Gastroesophageal sphincter (tissue), 4 donors: ENCODE measurements around the gene MESP2. TPM values are rescaled to one million over a fixed set of nuclear protein-coding genes. Genes with fewer than 3 reads are reported as not detected.

Experiments
- ATAC-seq: fragments of 150-250 bp; one replicate; pipeline ENCODE4 v1.9.1; 2016; ENCODE audit warnings: mild to moderate bottlenecking, moderate library complexity
- H3K27ac ChIP-seq, 4 donors: fragments of 200-600 bp; sonication (generic) in 3 of 4; 1 replicate in 3 of 4; 2 replicates in 1 of 4; pipeline ENCODE4 v1.5.1; 2016 to 2019
- H3K27me3 ChIP-seq: fragments of 200-600 bp; sonication (generic); one replicate; pipeline ENCODE4 v1.5.1; 2019
- H3K36me3 ChIP-seq, 2 donors: fragments of 200-600 bp; sonication (generic); one replicate each; pipeline ENCODE4 v1.5.1; 2019; ENCODE audit warnings: control low read depth in 1 of 2
- H3K4me1 ChIP-seq, 3 donors: fragments of 200-600 bp; sonication (generic); 1 replicate in 2 of 3; 2 replicates in 1 of 3; pipeline ENCODE4 v1.5.1; 2016 to 2019; ENCODE audit warnings: control low read depth in 2 of 3
- H3K4me3 ChIP-seq, 2 donors: fragments of 200-600 bp; sonication (generic); one replicate each; pipeline ENCODE4 v1.5.1; 2019; ENCODE audit warnings: mild to moderate bottlenecking in 1 of 2, moderate library complexity in 1 of 2
- H3K9me3 ChIP-seq, 3 donors: fragments of 200-600 bp; sonication (generic); one replicate each; pipeline ENCODE4 v1.5.1; 2017 to 2019; ENCODE audit warnings: control low read depth in 2 of 3
- EP300 ChIP-seq: sonication (generic); formaldehyde crosslinking; IDR thresholded peaks from one replicate; pipeline ENCODE4 v1.6.1; 2017; ENCODE audit warnings: antibody characterized with exemption, mild to moderate bottlenecking
- POLR2A ChIP-seq, 2 donors: fragments of 450-650 bp; IDR thresholded peaks; one replicate each; pipeline ENCODE4 v1.6.1; 2017; ENCODE audit warnings: antibody characterized with exemption in 2 of 2, mild to moderate bottlenecking in 2 of 2, moderate library complexity in 1 of 2
- POLR2AphosphoS5 ChIP-seq: sonication (generic); formaldehyde crosslinking; IDR thresholded peaks from one replicate; pipeline ENCODE4 v1.6.1; 2017; ENCODE audit warnings: antibody characterized with exemption
- WGBS, 2 donors: methylation state at CpG; one replicate each; pipeline ENCODE4 v1.1.5; 2018; ENCODE audit warnings: low coverage in 1 of 2; 5-methylcytosine and 5-hydroxymethylcytosine counted together
- total RNA-seq, 4 donors: library from RNA; depleted of rRNA; stranded (reverse); fragments of >200 nt; gene quantifications; one replicate each; pipeline ENCODE4 v1.1.0, GENCODE V29; 2016
- TF ChIP-seq, protein P1 (sequence below), 4 experiments: fragments of 200-600 bp in 2 of 4; fragments of 450-650 bp in 2 of 4; sonication (generic) in 1 of 4; IDR thresholded peaks; one replicate each; pipeline ENCODE4 v1.5.1; 2017 to 2019; ENCODE audit warnings: antibody characterized with exemption in 4 of 4, mild to moderate bottlenecking in 2 of 4, moderate library complexity in 2 of 4

MESP2 gene
- total RNA-seq, 4 donors from 2014 or later = not detected

DNA sequence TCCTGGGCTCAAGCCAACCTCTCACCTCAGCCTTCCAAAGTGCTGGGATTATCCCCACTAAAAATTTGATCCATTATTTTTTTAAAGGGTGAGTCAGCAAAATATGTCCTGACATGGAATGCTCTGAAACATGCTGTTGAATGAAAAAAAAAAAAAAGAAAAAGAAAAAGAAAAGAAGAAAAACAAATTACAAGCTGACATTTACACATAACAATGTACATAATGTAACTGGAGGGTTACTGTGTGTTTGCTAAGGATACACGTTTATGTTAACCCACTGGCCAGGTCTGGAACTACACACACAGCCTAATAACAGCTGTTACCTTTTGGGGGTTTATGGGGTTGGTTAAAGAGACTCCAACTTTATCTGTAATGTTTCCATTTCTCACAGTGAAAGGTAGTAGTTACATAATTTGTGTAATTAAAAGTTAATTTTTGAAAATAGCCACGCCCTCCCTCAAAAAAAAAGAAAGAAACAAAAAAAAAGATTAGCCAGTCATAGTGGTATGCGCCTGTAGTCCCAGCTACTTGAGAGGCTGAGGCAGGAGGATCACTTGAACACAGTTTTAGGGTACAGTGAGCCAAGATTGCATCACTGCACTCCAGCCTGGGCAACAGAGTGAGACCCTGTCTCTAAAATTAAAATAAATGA lies 3.1 kb upstream of the MESP2 start:
- H3K4me3 ChIP-seq = no peak overlapping the region
- H3K4me1 ChIP-seq = peaks cover 0 to 16% (median 9%) of the 10 kb centered on the region in 3 donors
- no peak for ATAC-seq
- no peak overlapping the region for H3K27ac ChIP-seq
- TF ChIP-seq POLR2AphosphoS5 (no peak), EP300 (no peak), POLR2A (IDR thresholded peaks at IDR 0.05) (no peak)
- TF ChIP-seq, protein P1, sequence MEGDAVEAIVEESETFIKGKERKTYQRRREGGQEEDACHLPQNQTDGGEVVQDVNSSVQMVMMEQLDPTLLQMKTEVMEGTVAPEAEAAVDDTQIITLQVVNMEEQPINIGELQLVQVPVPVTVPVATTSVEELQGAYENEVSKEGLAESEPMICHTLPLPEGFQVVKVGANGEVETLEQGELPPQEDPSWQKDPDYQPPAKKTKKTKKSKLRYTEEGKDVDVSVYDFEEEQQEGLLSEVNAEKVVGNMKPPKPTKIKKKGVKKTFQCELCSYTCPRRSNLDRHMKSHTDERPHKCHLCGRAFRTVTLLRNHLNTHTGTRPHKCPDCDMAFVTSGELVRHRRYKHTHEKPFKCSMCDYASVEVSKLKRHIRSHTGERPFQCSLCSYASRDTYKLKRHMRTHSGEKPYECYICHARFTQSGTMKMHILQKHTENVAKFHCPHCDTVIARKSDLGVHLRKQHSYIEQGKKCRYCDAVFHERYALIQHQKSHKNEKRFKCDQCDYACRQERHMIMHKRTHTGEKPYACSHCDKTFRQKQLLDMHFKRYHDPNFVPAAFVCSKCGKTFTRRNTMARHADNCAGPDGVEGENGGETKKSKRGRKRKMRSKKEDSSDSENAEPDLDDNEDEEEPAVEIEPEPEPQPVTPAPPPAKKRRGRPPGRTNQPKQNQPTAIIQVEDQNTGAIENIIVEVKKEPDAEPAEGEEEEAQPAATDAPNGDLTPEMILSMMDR (IDR thresholded peaks at IDR 0.05) = no peak
- WGBS, 2 donors = 0 to 68% methylated on average over 1 to 3 of the region's 3 CpGs
- H3K27me3 ChIP-seq = no peaks in the 10 kb centered on the region
- no peaks in the 10 kb centered on the region for H3K9me3 ChIP-seq
- no peaks in the 10 kb centered on the region for H3K36me3 ChIP-seq

DNA sequence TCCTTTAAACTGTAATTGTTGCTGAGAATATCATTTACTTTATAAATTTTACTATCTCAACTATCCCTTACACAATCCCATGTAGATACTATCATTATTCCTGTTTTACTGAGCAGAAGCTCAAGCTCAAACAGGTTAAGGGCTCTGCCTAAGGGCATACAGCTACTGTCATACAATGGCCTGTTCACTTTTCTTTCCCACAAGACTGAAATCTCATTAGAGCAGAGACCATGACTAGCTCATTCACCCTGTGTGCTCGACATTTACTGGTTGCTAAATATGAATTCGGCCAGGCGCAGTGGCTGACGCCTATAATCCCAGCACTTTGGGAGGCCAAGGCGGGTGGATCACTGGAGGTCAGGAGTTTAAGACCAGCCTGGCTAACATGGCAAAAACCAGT lies 1.6 kb upstream of the MESP2 start:
- TF ChIP-seq, protein P1 (IDR thresholded peaks at IDR 0.05) = no peak
- TF ChIP-seq POLR2A (IDR thresholded peaks at IDR 0.05) = no peak
- no peak for TF ChIP-seq EP300
- TF ChIP-seq POLR2AphosphoS5 = no peak
- Histone ChIP-seq H3K27ac (no peak overlapping the region), H3K4me3 (no peak overlapping the region)

DNA sequence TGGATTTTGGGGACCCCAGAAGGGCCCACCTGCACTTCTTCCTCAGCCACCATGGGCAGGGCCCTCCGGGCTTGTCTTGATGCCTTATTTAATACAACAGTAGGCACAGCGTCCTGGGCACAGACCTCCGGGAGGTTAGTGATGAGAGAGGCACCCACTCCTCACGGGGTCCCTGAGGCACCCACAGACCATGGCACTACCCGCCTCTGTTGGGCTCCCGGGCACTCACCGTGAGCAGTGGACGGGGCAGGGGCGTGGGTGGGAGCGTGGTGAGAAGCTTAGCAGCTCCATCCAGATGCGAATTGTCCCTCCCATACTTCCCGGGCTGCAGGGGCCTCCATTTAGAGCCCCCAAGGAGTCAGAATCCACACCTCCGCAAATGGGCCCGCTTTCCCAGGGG lies 317 bp upstream of the MESP2 start:
- no peaks in the 10 kb centered on the region for H3K9me3 ChIP-seq
- H3K27ac ChIP-seq = peak overlapping the region in 1 of 4 donors; percentile 72
- H3K4me1 ChIP-seq = peaks cover 0 to 16% (median 9%) of the 10 kb centered on the region in 3 donors
- H3K36me3 ChIP-seq = no peaks in the 10 kb centered on the region
- TF ChIP-seq EP300 = no peak
- TF ChIP-seq, protein P1 (IDR thresholded peaks at IDR 0.05) = no peak
- no peak for TF ChIP-seq POLR2A (IDR thresholded peaks at IDR 0.05)
- TF ChIP-seq POLR2AphosphoS5 = no peak
- ATAC-seq = no peak
- peak overlapping the region in 1 of 2 donors; percentile 51 for H3K4me3 ChIP-seq
- WGBS, 2 donors = 68% methylated on average over 8 of the region's 14 CpGs; no CpG with 5 or more reads in 1 of the 2 donors
- no peaks in the 10 kb centered on the region for H3K27me3 ChIP-seq

More for the DNA sequence above, 1.6 kb upstream of the MESP2 start:
- Histone ChIP-seq H3K9me3 (no peaks in the 10 kb centered on the region), H3K27me3 (no peaks in the 10 kb centered on the region), H3K36me3 (no peaks in the 10 kb centered on the region), H3K4me1 (peaks cover 0 to 16% (median 9%) of the 10 kb centered on the region in 3 donors)
- ATAC-seq = no peak
- 86 to 100% methylated on average over 4 of the region's 5 CpGs for WGBS, 2 donors

DNA sequence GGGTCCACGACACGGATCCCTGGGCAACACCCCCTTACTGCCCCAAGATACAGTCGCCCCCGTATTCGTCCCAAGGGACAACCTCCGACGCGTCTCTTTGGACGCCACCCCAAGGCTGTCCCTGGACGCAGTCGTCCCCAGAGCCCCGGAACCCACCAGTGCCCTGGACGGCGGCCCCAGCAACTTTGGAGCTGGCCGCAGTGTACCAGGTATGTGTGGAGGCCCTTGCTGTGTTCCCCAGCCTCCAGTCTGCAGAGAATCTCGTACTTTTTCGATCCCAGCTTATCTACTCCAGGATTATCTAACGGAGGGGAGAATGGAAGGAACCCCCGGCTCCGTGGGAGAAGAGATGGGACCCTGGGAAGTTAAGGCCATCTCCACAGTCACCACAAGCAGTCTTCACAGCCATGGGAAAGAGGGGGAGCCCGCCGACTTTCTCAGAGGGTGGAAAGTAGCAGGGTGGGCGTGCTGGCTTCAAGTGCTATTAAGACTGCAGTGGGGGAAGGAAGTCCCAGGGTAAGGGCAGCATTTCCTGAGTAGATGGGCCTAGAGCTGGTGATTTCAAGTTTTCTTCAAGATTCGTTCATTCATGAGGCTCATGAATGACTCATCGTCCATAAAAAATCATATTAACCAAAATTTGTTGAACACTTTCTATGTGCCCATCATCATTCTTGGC lies 1.1 kb downstream of the MESP2 start:
- no peaks in the 10 kb centered on the region for H3K27me3 ChIP-seq
- ATAC-seq = no peak
- H3K27ac ChIP-seq = peak overlapping the region in 1 of 4 donors; percentile 72
- peak overlapping the region in 1 of 2 donors; percentile 51 for H3K4me3 ChIP-seq
- 70 to 80% methylated on average over 1 to 5 of the region's 25 CpGs for WGBS, 2 donors
- H3K36me3 ChIP-seq = no peaks in the 10 kb centered on the region
- TF ChIP-seq POLR2AphosphoS5 (no peak), EP300 (no peak), POLR2A (IDR thresholded peaks at IDR 0.05) (no peak)
- TF ChIP-seq, protein P1 (IDR thresholded peaks at IDR 0.05) = no peak
- peaks cover 0 to 16% (median 9%) of the 10 kb centered on the region in 3 donors for H3K4me1 ChIP-seq
- H3K9me3 ChIP-seq = no peaks in the 10 kb centered on the region
